PC-3 (cell line): ENCODE data around the gene LMO7. TPM values are rescaled to one million over a fixed set of nuclear protein-coding genes. Genes with fewer than 3 reads are reported as not detected.

Source experiments
- ATAC-seq: fragments of 200-7000 bp; cut with Tn5 transposase; 2 replicates; pipeline ENCODE4 v1.9.1; 2020; ENCODE audit warnings: mild to moderate bottlenecking, moderate library complexity
- BruUV-seq: library from RNA; stranded (reverse); fragments of 400-500 nt; replicated peaks from 2 replicates; lab custom pipeline; 2021; lab: Mats Ljungman, UMichigan
- CTCF ChIA-PET: fragments of 300-600 bp; sonication (Branson Sonifier 250); formaldehyde crosslinking; loops from one replicate; lab custom pipeline; 2022; ENCODE audit warnings: antibody characterized with exemption; lab: Charles Lee
- POLR2A ChIA-PET: fragments of 300-600 bp; sonication (Branson Sonifier 250); formaldehyde crosslinking; loops from one replicate; lab custom pipeline; 2022; ENCODE audit warnings: antibody characterized with exemption; ENCODE audit not compliant: unreplicated experiment; lab: Charles Lee
- DNase-seq: peaks from one replicate; pipeline ENCODE4 v3.0.0-alpha.2; 2015
- H2AFZ ChIP-seq: fragments of 300-600 bp; sonication (generic); 2 replicates; pipeline ENCODE4 v1.6.0; 2016; ENCODE audit warnings: antibody characterized with exemption, low read length
- H3F3A ChIP-seq: fragments of 300-600 bp; sonication (generic); one replicate; pipeline ENCODE4 v1.6.0; 2017; ENCODE audit warnings: antibody characterized with exemption, low read length, control low read depth, mild to moderate bottlenecking; ENCODE audit not compliant: unreplicated experiment
- H3K27ac ChIP-seq: fragments of 300-600 bp; sonication (generic); 2 replicates; pipeline ENCODE4 v1.5.1; 2016; ENCODE audit warnings: mild to moderate bottlenecking, low read length
- H3K27me3 ChIP-seq: fragments of 300-600 bp; sonication (generic); 2 replicates; pipeline ENCODE4 v1.6.1; 2016; ENCODE audit warnings: low read length, mixed read lengths
- H3K36me3 ChIP-seq: fragments of 300-600 bp; sonication (generic); 2 replicates; pipeline ENCODE4 v1.6.1; 2016; ENCODE audit warnings: low read depth, mixed run types, low read length, mixed read lengths
- H3K4me1 ChIP-seq: fragments of 300-600 bp; sonication (generic); 2 replicates; pipeline ENCODE4 v1.5.1; 2016; ENCODE audit warnings: low read length; ENCODE audit not compliant: insufficient read depth
- H3K4me2 ChIP-seq: fragments of 300-600 bp; sonication (generic); 2 replicates; pipeline ENCODE4 v1.6.0; 2016; ENCODE audit warnings: low read length
- H3K4me3 ChIP-seq: fragments of 300-600 bp; sonication (generic); 2 replicates; pipeline ENCODE4 v1.5.1; 2016; ENCODE audit warnings: mild to moderate bottlenecking, low read length, mixed read lengths
- H3K79me2 ChIP-seq: fragments of 300-600 bp; sonication (generic); 2 replicates; pipeline ENCODE4 v1.6.1; 2017; ENCODE audit warnings: low read length, mixed read lengths
- H3K9ac ChIP-seq: fragments of 300-600 bp; sonication (generic); 2 replicates; pipeline ENCODE4 v1.6.0; 2016; ENCODE audit warnings: mild to moderate bottlenecking, low read length
- H3K9me2 ChIP-seq: fragments of 300-600 bp; sonication (generic); replicated peaks from 2 replicates; pipeline ENCODE4 v1.6.1; 2016; ENCODE audit warnings: mixed run types, low read length, mixed read lengths
- H3K9me3 ChIP-seq: fragments of 300-600 bp; sonication (generic); 2 replicates; pipeline ENCODE4 v1.6.1; 2016; ENCODE audit warnings: low read length, mixed read lengths
- H4K20me1 ChIP-seq: fragments of 300-600 bp; sonication (generic); 2 replicates; pipeline ENCODE4 v1.6.1; 2016; ENCODE audit warnings: low read length, mixed read lengths
- CTCF ChIP-seq: fragments of 300-600 bp; sonication (generic); conservative IDR thresholded peaks from 2 replicates; pipeline ENCODE4 v1.5.1; 2017; ENCODE audit warnings: antibody characterized with exemption, low read depth, mild to moderate bottlenecking, low read length
- EZH2 ChIP-seq: fragments of 300-600 bp; sonication (generic); IDR thresholded peaks from one replicate; pipeline ENCODE4 v1.6.1; 2017; ENCODE audit warnings: antibody characterized with exemption, mild to moderate bottlenecking, low read length; ENCODE audit not compliant: unreplicated experiment
- EZH2phosphoT487 ChIP-seq: fragments of 300-600 bp; sonication (generic); IDR thresholded peaks from 2 replicates; pipeline ENCODE4 v1.6.1; 2018; ENCODE audit warnings: mild to moderate bottlenecking, antibody characterized with exemption, low read length, borderline replicate concordance
- intact Hi-C: fragments of 100-400 bp; cut with micrococcal nuclease; formaldehyde crosslinking; loops from 2 replicates; pipeline ENCODE4 v1.9.0; 2023
- total RNA-seq: library from RNA; depleted of rRNA; stranded (reverse); fragments of >200 nt; gene quantifications from 2 replicates; pipeline ENCODE4 v1.2.3, GENCODE V29; 2014

Gene LMO7
- total RNA-seq, 1 experiment from 2014 or later, result 83.6 TPM

DNA sequence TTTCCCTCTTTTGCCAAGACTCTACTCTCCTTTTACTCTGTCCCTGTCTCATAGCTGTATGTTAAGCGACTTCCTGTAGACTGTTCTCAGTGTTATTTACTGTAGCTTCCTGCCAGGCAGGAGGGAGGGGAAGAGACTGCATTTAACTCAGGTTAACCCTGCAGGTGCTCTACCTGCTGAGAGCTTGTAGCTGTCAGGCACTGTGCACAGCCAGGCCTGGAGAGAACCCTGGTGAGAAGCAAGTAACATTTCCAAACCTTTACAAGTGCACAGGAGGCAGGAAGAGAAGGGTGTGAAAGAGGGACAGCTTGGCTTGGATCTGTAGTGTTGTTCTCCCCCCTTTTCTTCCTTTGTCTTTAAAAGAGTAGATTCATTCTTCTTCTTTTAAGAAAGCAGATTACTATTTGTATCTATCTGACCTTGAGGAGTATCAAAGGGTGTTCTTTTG lies 167.1 kb downstream of the LMO7 start:
- intact Hi-C loops, result no loop called here

GRCh38 chr13:75804054-75804453 lies 167.9 kb downstream of the LMO7 start:
- Histone ChIP-seq H3F3A (no peaks in the 10 kb centered on the region), H3K9ac (no peak overlapping the region), H3K79me2 (no peaks in the 10 kb centered on the region), H3K4me2 (no peak overlapping the region), H3K36me3 (peaks cover 25% of the 10 kb centered on the region), H4K20me1 (no peaks in the 10 kb centered on the region), H3K27ac (no peak overlapping the region), H3K4me1 (peaks cover 16% of the 10 kb centered on the region), H3K9me3 (no peaks in the 10 kb centered on the region), H3K27me3 (no peaks in the 10 kb centered on the region), H2AFZ (no peak overlapping the region), H3K4me3 (no peak overlapping the region), H3K9me2 (no peaks in the 10 kb centered on the region)
- TF ChIP-seq CTCF (no peak), EZH2 (no peak), EZH2phosphoT487 (no peak)
- no peak for ATAC-seq
- no peak for DNase-seq
- ChIA-PET POLR2A (no interaction called here), CTCF (no interaction called here)
- BruUV-seq, result no TSS peak
- intact Hi-C loops, result no loop called here

More for the DNA sequence above, 167.1 kb downstream of the LMO7 start:
- CTCF ChIA-PET, result no interaction called here
- no peaks in the 10 kb centered on the region for H3K79me2 ChIP-seq
- POLR2A ChIA-PET, result interaction anchor here (0.6 kb wide), 1 partner anchor 43 kb away, joined by 4 read pairs; no protein-coding TSS in a partner anchor
- peaks cover 27% of the 10 kb centered on the region for H3K36me3 ChIP-seq
- no peak overlapping the region for H3K27ac ChIP-seq
- DNase-seq (no peak), ATAC-seq (peak; percentile 11; the same call in 1 of the 2 replicates)
- no peak for TF ChIP-seq EZH2phosphoT487
- no peak for TF ChIP-seq CTCF
- no peak for TF ChIP-seq EZH2
- H4K20me1 ChIP-seq, result no peaks in the 10 kb centered on the region
- no peak overlapping the region for H2AFZ ChIP-seq
- BruUV-seq, result no TSS peak
- H3K4me3 ChIP-seq, result no peak overlapping the region
- no peaks in the 10 kb centered on the region for H3K9me2 ChIP-seq
- H3K9me3 ChIP-seq, result no peaks in the 10 kb centered on the region
- H3K9ac ChIP-seq, result no peak overlapping the region
- no peak overlapping the region for H3K4me2 ChIP-seq
- no peaks in the 10 kb centered on the region for H3F3A ChIP-seq
- H3K4me1 ChIP-seq, result peaks cover 23% of the 10 kb centered on the region
- H3K27me3 ChIP-seq, result no peaks in the 10 kb centered on the region

DNA sequence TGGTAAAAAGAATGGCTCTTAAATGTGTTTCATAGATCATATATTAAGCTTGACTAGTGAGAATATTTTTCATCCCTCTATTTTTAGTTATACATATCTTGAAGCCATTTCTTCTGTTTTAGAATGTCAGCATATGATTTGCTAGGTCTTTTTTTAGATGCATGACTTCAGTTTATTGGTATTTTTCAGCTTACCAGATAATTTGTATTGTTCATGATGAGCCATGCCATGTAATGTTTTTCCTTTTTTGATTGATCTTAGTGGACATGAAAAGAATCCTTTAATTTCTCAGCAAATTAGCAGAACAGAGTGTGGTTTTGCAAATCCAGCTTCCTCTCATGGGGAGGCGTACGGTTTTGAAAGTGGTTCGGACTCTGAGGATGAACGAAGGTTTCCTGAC lies 168.5 kb downstream of the LMO7 start:
- Histone ChIP-seq H3K4me2 (no peak overlapping the region), H3K4me1 (peaks cover 10% of the 10 kb centered on the region; the same call in 1 of the 2 replicates), H3K9me2 (no peaks in the 10 kb centered on the region), H3K4me3 (no peak overlapping the region), H3K27me3 (no peaks in the 10 kb centered on the region), H3K27ac (no peak overlapping the region), H3K79me2 (no peaks in the 10 kb centered on the region), H3K9ac (no peak overlapping the region), H3K36me3 (peaks cover 21% of the 10 kb centered on the region), H3K9me3 (no peaks in the 10 kb centered on the region), H3F3A (no peaks in the 10 kb centered on the region), H4K20me1 (no peaks in the 10 kb centered on the region), H2AFZ (no peak overlapping the region)
- TF ChIP-seq EZH2phosphoT487 (no peak), EZH2 (no peak), CTCF (no peak)
- BruUV-seq, result no TSS peak
- intact Hi-C loops, result no loop called here
- ATAC-seq, result no peak
- POLR2A ChIA-PET, result no interaction called here
- CTCF ChIA-PET, result no interaction called here
- no peak for DNase-seq
